COR-L47 (cell line): Measurements from ENCODE around the gene KRT36.

Experiments used
- DNase-seq: peaks from one replicate; lab custom pipeline; 2025; lab: John Stamatoyannopoulos, UW

KRT36 gene

DNA sequence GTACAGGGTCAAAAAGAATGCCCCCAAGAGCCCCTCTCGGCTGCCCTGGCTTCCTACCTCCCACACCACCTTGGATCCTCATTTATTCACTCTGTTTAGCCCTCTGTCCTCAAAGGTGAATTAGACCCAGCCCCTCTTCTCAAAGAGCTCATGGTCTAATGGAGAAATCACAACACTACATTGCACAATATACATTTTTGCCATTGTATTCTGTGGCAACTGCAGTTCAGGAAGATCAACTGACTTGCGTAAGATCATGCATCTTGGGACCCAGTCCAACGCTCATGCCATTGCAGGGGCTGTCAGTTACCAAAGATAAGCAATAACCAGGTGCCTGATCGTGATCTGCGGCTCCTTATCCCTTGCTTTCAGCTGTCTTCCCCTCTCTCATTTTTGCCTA is 50.3 kb downstream of the KRT36 start:
- DNase-seq = no peak

DNA sequence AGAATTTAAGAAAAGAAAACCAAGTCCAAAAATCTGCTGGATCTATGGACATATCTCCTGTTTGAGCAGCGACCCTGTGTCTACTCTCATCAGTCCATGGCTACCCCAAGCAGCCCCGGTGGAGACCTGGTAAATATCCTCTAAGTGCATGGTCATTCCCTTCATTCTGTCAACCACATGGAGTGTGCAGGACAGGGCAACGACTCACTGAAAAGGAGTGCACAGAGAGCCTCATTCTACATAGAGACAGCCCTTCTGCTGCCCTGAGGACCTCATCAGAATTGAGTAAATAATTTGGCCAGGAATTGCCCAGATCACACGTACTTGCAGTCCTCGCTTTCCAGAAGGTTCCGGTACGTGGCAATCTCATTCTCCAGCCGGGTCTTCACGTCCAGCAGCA is 51.9 kb downstream of the KRT36 start:
- no peak for DNase-seq

DNA sequence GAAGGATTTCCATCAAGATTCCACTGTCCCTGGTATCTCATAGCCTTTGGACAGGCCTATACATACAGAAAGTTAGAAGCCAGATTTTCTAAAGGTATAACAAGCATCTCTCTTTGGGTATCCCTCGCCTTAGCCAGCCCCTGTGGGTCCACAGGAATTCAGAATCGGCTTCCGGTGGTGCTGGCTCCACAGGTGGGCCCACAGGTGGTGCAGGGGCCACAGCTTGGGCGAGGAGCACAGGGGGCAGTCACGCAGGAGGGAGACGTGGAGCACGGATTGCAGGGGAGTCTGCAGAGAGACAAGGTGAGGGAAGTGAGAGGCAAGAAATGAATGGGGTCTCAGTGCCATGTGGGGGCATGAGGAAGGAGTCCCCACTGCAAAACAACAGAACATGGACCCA is 52.5 kb downstream of the KRT36 start:
- DNase-seq = no peak
